ENCODE measurements around the gene DLG1.

- TF ChIP-seq CTCF (conservative IDR thresholded peaks at IDR 0.05; ENCODE audit: low read depth, low read length): no peak
- TF ChIP-seq EZH2 (IDR thresholded peaks at IDR 0.05; ENCODE audit: borderline replicate concordance, low read depth, low read length, poor library complexity, severe bottlenecking): no peak
Observed at GRCh38 chr3:197103766-197104165, 194.6 kb downstream of the DLG1 start.
